Testis (tissue), 3 donors: ENCODE measurements around the gene MAGEA6. TPM values are rescaled to one million over a fixed set of nuclear protein-coding genes. Genes with fewer than 3 reads are reported as not detected.
"Not testable (repeated sequence)": the region's sequence is repeated elsewhere in the genome, so short reads cannot be mapped to it uniquely, and the experiment has no call there.

Experiments used
- DNase-seq: peaks from one replicate; pipeline ENCODE4 v3.0.0-alpha.2; 2019
- H3K27ac ChIP-seq, 2 donors: fragments of 200-600 bp; sonication (generic); one replicate each; pipeline ENCODE4 v1.5.1; 2019
- H3K27me3 ChIP-seq: fragments of 200-600 bp; sonication (generic); one replicate; pipeline ENCODE4 v1.5.1; 2019
- H3K36me3 ChIP-seq: fragments of 200-600 bp; sonication (generic); one replicate; pipeline ENCODE4 v1.5.1; 2017; ENCODE audit warnings: low read depth; ENCODE audit errors: missing control alignments
- H3K4me1 ChIP-seq: fragments of 200-600 bp; sonication (generic); one replicate; pipeline ENCODE4 v1.5.1; 2019
- H3K4me3 ChIP-seq, 2 donors: fragments of 200-600 bp; sonication (generic); one replicate each; pipeline ENCODE4 v1.5.1; 2017 to 2019
- H3K9me3 ChIP-seq: fragments of 200-600 bp; sonication (generic); one replicate; pipeline ENCODE4 v1.5.1; 2017
- POLR2A ChIP-seq: fragments of 450-650 bp; IDR thresholded peaks from one replicate; pipeline ENCODE4 v1.6.1; 2017; ENCODE audit warnings: antibody characterized with exemption, mild to moderate bottlenecking, moderate library complexity
- WGBS, 2 donors: methylation state at CpG; one replicate each; pipeline ENCODE4 v1.1.5; 2018; 5-methylcytosine and 5-hydroxymethylcytosine counted together
- intact Hi-C: fragments of 100-400 bp; cut with DNase I; formaldehyde crosslinking; loops from one replicate; pipeline ENCODE4 v1.15.1; 2023; ENCODE audit warnings: low total_unique reads
- polyA plus RNA-seq: library from polyadenylated mRNA; stranded (reverse); fragments of 350-450 nt; fragmentation: Illumina TruSeq; extraction: RNeasy Lipid Tissue Mini Kit (QIAGEN cat#74804); gene quantifications from one replicate; pipeline ENCODE4 v1.2.3, GENCODE V29; 2014; ENCODE audit warnings: low read depth, low replicate concordance; ENCODE audit not compliant: insufficient read depth
- total RNA-seq, 2 donors: library from RNA; depleted of rRNA; stranded (reverse); fragments of >200 nt; gene quantifications; one replicate each; pipeline ENCODE4 v1.2.3, GENCODE V29; 2016
- TF ChIP-seq, protein P1 (sequence below), 3 experiments: fragments of 450-650 bp in 2 of 3; fragments of 200-600 bp in 1 of 3; sonication (generic) in 1 of 3; IDR thresholded peaks; one replicate each; pipeline ENCODE4 v1.5.1; 2016 to 2019; ENCODE audit warnings: antibody characterized with exemption in 3 of 3, mild to moderate bottlenecking in 2 of 3, moderate library complexity in 1 of 3

MAGEA6 gene
- total and polyA plus RNA-seq, 3 donors from 2014 or later = 11.0 to 13.4 (median 11.3) TPM

DNA sequence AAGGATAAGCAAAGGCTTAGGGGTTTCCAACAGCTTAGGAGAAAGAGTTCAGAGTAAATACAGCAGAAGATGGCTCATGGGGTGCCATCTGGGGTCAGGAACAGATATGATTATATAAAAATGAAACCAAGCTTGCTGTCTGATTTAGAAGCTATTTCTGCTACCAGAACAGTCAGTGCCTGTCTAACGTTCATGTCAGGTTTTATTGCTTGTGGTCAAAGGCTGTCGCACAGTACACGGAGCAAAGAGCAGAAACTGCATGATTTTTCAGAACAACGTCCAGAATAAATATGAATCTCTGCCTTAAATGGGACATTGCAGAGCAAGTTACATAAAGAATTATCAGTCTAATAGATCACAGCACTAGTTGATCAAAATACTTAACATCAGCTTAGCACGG lies 43.7 kb upstream of the MAGEA6 start:
- TF ChIP-seq, protein P1, sequence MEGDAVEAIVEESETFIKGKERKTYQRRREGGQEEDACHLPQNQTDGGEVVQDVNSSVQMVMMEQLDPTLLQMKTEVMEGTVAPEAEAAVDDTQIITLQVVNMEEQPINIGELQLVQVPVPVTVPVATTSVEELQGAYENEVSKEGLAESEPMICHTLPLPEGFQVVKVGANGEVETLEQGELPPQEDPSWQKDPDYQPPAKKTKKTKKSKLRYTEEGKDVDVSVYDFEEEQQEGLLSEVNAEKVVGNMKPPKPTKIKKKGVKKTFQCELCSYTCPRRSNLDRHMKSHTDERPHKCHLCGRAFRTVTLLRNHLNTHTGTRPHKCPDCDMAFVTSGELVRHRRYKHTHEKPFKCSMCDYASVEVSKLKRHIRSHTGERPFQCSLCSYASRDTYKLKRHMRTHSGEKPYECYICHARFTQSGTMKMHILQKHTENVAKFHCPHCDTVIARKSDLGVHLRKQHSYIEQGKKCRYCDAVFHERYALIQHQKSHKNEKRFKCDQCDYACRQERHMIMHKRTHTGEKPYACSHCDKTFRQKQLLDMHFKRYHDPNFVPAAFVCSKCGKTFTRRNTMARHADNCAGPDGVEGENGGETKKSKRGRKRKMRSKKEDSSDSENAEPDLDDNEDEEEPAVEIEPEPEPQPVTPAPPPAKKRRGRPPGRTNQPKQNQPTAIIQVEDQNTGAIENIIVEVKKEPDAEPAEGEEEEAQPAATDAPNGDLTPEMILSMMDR (IDR thresholded peaks at IDR 0.05) = no peak
- TF ChIP-seq POLR2A = no peak
- WGBS, 2 donors = 47 to 62% methylated on average over 5 of the region's 5 CpGs
- Histone ChIP-seq H3K4me1 (no peaks in the 10 kb centered on the region), H3K4me3 (no peak overlapping the region), H3K27me3 (no peaks in the 10 kb centered on the region), H3K27ac (no peak overlapping the region), H3K36me3 (no peaks in the 10 kb centered on the region), H3K9me3 (no peaks in the 10 kb centered on the region)
- DNase-seq = no peak
- intact Hi-C loops = no loop called here

- WGBS, 2 donors = 20 to 63% methylated on average over 1 to 4 of the region's 4 CpGs
These were observed 40.9 kb upstream of the MAGEA6 start for GRCh38 chrX:152810403-152810802.

DNA sequence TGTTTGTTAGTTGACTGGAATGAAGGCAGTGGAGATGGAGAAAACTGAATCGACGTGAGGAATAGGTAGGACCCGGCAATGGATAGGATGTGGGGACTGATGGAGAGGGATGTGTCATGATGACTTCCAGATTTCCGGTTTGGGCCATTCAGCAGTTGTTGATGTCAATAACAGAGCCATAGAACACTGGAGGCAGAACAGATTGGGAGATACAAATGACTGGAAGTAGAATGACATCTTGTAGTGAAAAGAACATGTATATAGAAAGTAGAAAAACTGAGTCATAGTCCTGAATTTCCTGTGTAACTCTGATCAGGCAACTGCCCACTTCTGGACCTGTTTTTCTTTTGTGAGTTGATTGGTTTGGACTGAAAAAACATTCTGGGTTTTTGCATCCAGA lies 36.5 kb upstream of the MAGEA6 start:
- Histone ChIP-seq H3K27me3 (no peaks in the 10 kb centered on the region), H3K27ac (no peak overlapping the region), H3K4me1 (no peaks in the 10 kb centered on the region), H3K36me3 (no peaks in the 10 kb centered on the region), H3K9me3 (no peaks in the 10 kb centered on the region), H3K4me3 (no peak overlapping the region)
- no peak for TF ChIP-seq POLR2A
- TF ChIP-seq, protein P1 (IDR thresholded peaks at IDR 0.05) = no peak
- DNase-seq = no peak
- WGBS, 2 donors = 87 to 90% methylated on average over 4 of the region's 4 CpGs
- intact Hi-C loops = no loop called here

More at GRCh38 chrX:152810403-152810802, 40.9 kb upstream of the MAGEA6 start:
- DNase-seq = no peak
- TF ChIP-seq, protein P1 (IDR thresholded peaks at IDR 0.05) = no peak
- no peak for TF ChIP-seq POLR2A
- no peaks in the 10 kb centered on the region for H3K27me3 ChIP-seq
- no peaks in the 10 kb centered on the region for H3K36me3 ChIP-seq
- intact Hi-C loops = no loop called here
- H3K4me1 ChIP-seq = no peaks in the 10 kb centered on the region
- no peak overlapping the region for H3K27ac ChIP-seq
- H3K9me3 ChIP-seq = no peaks in the 10 kb centered on the region
- H3K4me3 ChIP-seq = no peak overlapping the region

- DNase-seq = no peak
- H3K4me3 ChIP-seq = no peak overlapping the region
- no peak overlapping the region for H3K27ac ChIP-seq
- no peaks in the 10 kb centered on the region for H3K9me3 ChIP-seq
- WGBS, 2 donors = 88% methylated on average over 1 of the region's 1 CpG; no CpG with 5 or more reads in 1 of the 2 donors
- intact Hi-C loops = no loop called here
- no peaks in the 10 kb centered on the region for H3K36me3 ChIP-seq
- no peaks in the 10 kb centered on the region for H3K27me3 ChIP-seq
- no peaks in the 10 kb centered on the region for H3K4me1 ChIP-seq
- no peak for TF ChIP-seq POLR2A
- TF ChIP-seq, protein P1 (IDR thresholded peaks at IDR 0.05) = no peak
These were observed 29.5 kb upstream of the MAGEA6 start for GRCh38 chrX:152798945-152799344.

DNA sequence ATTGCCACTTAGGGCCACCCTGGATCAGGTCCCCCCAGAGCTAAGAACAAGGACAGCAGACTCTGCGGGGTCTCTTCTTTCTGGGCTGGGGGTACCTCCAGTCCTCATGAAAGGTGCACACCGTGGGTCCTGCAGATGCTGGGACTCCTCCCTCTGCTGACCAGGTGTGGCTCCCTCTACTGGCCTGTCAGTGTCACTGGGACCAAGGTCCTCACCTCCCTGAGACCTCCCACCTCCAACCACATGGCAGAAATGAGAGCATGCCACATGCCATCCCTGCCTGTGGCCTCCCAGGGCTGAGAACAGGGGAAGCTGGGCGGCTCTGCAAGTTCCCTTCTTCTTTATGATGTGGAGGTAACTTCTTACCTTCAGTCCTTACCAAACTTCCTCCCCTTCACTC lies 17.6 kb upstream of the MAGEA6 start:
- DNase-seq, H3K27ac ChIP-seq, intact Hi-C loops, H3K4me1 ChIP-seq, H3K36me3 ChIP-seq, H3K27me3 ChIP-seq, H3K4me3 ChIP-seq, H3K9me3 ChIP-seq: not testable (repeated sequence)
- no CpG with 5 or more reads among the region's 3 CpGs for WGBS, 2 donors

DNA sequence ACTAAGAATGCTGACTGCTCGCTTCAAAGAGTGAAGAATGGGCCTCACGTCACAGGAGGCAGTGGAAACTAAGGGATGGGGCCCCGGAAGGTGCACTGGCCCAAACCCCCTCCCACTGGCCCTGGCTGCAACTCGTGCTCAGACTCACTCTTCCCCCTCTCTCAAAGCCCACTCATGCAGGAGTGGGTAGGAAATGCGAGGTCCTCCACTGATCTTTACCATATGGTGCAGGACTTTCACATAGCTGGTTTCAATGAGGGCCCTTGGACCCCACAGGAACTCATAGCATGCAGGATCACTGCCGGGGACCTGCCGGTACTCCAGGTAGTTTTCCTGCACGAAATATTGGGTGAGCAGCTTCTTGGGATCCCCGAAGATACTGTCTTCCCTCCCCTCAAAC lies 2.9 kb downstream of the MAGEA6 start:
- H3K4me1 ChIP-seq, H3K36me3 ChIP-seq, intact Hi-C loops, DNase-seq, H3K27me3 ChIP-seq, H3K4me3 ChIP-seq, H3K27ac ChIP-seq, H3K9me3 ChIP-seq: not testable (repeated sequence)
- 76 to 83% methylated on average over 2 to 5 of the region's 9 CpGs for WGBS, 2 donors

- H3K4me3 ChIP-seq, H3K9me3 ChIP-seq, DNase-seq, H3K4me1 ChIP-seq, intact Hi-C loops, H3K27me3 ChIP-seq, H3K27ac ChIP-seq, H3K36me3 ChIP-seq: not testable (repeated sequence)
- WGBS, 2 donors = no CpG with 5 or more reads among the region's 7 CpGs
These were observed 7.9 kb downstream of the MAGEA6 start for GRCh38 chrX:152761582-152761981.

GRCh38 chrX:152759544-152759943 lies 9.9 kb downstream of the MAGEA6 start:
- H3K27me3 ChIP-seq, H3K27ac ChIP-seq, H3K4me1 ChIP-seq, H3K4me3 ChIP-seq, H3K9me3 ChIP-seq, intact Hi-C loops, DNase-seq, H3K36me3 ChIP-seq: not testable (repeated sequence)
- 90% methylated on average over 2 to 4 of the region's 7 CpGs for WGBS, 2 donors

- H3K27ac ChIP-seq, intact Hi-C loops, H3K9me3 ChIP-seq, H3K4me1 ChIP-seq, H3K4me3 ChIP-seq, DNase-seq, H3K36me3 ChIP-seq, H3K27me3 ChIP-seq: not testable (repeated sequence)
- no CpG with 5 or more reads among the region's 2 CpGs for WGBS, 2 donors
These were observed 10.6 kb downstream of the MAGEA6 start, which contains the start of gene CSAG3 for GRCh38 chrX:152758918-152759317. Gene CSAG3, plus strand, starts transcription at chrX:152759218.
